ENCODE data around the gene FAM25G.
A peak's percentile ranks its signal among the peaks of the same experiment; 100 is the strongest.
"Not testable (repeated sequence)": the region's sequence is repeated elsewhere in the genome, so short reads cannot be mapped to it uniquely, and the experiment has no call there.

The FAM25G gene

GRCh38 chr10:47491600-47491999 lies at the start of gene FAM25G:
TSS of gene FAM25G (minus strand) at chr10:47491700. CDS start at chr10:47491674, 26 bp downstream.
- not testable (repeated sequence) for DNase-seq

GRCh38 chr10:47536430-47536829 lies 44.9 kb upstream of the FAM25G start:
- DNase-seq = not testable (repeated sequence)

GRCh38 chr10:47523475-47523874 lies 32.0 kb upstream of the FAM25G start, which contains the start of gene AGAP9:
TSS of gene AGAP9 (minus strand) at chr10:47523638. CDS start at chr10:47523526, 112 bp downstream.
- DNase-seq = not testable (repeated sequence)

DNA sequence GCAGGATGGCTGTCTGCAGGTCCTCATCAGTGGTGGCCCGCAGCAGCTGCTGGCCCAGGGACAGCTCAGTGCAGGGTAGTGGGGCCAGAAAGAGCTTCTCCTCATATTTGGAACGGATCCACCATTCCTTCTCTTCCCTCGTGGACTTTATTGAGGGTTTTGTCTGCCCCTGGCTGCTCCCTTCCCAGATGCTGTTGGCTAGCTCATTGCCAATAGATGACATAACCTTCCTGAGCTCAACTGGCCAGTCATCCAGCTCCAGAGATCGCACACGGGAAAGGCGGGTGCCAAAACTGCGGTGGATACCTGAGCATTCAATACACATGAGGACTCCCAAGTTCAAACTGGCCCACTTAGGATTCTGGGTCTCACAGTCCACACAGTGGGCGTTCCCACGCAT lies 10.8 kb upstream of the FAM25G start:
- DNase-seq = not testable (repeated sequence)

GRCh38 chr10:47494226-47494625 lies 2.7 kb upstream of the FAM25G start:
- not testable (repeated sequence) for DNase-seq

DNA sequence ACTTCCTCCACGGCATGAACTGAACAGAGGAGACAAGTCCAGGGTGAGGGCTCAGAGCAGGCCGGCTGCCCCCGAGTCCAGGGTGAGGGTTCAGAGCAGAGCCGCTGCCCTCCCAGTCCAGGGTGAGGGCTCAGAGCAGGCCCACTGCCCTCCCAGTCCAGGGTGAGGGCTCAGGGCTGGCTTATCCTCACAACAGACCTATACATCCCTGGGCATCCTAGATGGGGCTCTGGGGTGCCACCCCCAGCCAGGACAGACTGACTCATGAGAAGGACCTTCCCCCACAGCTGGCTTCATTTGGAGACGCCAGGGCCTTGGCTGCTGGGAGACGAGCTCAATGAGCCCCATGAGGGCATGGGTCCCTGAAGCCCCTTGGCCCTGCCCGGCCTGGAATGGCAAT lies 1.9 kb downstream of the FAM25G start:
- not testable (repeated sequence) for DNase-seq

- DNase-seq = not testable (repeated sequence)
Observed at GRCh38 chr10:47485943-47486342, 5.6 kb downstream of the FAM25G start.

DNA sequence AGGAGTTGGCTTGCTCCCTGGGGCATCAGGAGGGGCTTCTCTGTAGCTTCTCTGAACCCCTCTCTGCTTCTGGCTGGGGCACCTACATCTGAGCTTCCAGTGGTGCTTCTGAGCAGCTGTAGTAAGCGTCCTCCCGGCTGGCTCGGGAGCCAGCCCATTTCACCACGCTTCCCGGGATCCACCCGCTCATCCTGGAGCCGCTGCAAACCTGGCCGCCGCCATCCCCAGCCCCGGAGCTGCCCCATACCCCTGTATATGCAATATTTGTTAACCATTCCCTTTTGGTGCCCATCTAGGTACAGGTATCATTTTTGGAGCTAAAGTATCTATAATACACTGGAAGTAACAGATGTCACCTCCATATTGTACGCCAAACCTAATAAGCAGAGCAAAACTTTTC lies 6.7 kb downstream of the FAM25G start:
- not testable (repeated sequence) for DNase-seq

GRCh38 chr10:47483923-47484322 lies 7.6 kb downstream of the FAM25G start, which contains the start of gene ANXA8:
TSS of gene ANXA8 (minus strand) at chr10:47484115. CDS start at chr10:47483933, 182 bp downstream.
- DNase-seq = not testable (repeated sequence)

- not testable (repeated sequence) for DNase-seq
Observed at GRCh38 chr10:47482367-47482766, 9.1 kb downstream of the FAM25G start.

DNA sequence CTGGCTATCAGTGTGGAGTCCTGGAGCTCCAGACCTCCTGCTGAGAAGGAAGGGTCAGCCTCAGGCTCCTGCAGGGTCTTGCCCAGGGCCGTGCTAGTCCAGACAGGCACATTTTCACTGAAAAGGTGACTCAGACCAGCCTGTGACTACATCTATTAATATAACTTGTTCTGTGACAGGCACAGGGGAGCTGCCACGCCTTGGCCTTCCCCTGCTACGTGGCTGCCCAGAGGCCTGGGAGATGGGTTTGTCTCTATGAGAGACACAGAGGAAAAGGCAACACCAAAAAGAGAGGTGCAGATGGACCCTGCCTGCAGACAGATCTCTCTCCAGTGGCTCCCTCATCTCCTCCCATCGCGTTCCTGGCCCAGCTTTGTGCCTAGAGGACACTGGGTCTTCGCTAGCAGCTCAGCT lies 9.7 kb downstream of the FAM25G start:
- not testable (repeated sequence) for DNase-seq

DNA sequence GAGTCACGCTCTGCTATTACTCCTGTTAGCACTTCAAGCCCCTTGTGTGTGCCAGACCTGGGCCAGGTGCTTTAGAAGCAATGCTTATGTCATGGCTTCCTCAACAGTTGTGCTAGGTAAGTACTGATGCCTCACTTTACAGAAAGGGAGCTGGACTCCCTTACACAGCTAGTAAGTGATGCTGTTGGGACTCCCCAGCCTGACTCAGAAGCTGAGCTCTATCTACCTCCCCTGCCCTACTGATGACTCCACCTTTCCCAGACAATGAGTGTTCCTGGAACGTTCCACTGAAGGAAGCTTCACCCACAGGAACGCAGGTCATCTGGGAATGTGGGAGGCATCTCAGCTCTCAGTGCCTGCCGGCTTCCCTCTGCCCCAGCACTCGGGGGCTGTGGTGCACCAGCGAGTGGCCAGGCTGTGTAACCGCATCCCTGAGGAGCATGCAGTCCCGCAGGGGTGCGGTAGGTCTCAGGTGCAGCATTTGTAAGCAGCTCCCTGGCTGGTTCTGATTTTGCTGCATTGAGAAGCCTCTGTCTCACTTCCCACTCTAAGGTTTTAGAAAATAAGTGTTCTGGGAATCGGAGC lies 10.2 kb downstream of the FAM25G start:
- DNase-seq = peak in 1 of 56 donors; percentile 12

DNA sequence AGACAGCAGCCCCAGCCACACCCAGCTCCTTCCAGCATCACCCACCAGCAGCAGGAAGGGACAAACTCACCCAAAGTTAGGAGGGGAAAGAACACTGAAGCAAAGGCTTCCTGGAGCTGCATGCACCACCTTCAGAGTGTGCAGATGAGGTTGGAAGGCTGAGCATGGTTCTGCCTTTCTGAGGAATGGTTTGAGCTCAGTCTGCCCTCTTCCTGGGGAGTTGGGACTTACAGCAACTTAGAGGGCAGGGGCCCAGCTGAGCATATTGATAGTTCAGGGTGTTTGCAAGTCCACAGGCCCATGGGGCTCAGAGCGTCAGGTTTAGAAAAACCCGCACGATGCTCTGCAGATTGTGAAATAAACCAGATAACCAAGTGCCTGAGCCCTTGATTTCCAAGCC lies 11.4 kb downstream of the FAM25G start:
- not testable (repeated sequence) for DNase-seq

- not testable (repeated sequence) for DNase-seq
Observed at GRCh38 chr10:47478114-47478513, 13.4 kb downstream of the FAM25G start.

GRCh38 chr10:47477078-47477477 lies 14.4 kb downstream of the FAM25G start:
- not testable (repeated sequence) for DNase-seq

GRCh38 chr10:47475101-47475500 lies 16.4 kb downstream of the FAM25G start:
- not testable (repeated sequence) for DNase-seq

DNA sequence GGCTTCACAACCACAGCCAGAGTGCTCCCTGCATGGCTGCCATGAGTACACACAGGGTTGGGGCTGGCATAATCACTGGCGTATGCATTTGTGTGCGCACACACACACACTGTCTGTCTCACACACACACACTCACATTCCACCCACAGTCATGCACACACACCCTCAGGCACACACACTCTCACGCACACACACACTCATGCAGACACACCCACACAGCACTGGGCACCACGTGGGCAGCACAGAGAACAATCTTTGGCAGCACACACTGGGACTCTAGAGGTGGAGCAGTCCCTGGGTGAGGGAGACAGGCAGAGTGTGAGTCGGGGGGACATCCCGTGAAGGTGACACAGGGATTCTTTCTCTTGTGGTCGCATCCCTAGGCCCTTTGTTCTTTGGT lies 18.0 kb downstream of the FAM25G start:
- not testable (repeated sequence) for DNase-seq

DNA sequence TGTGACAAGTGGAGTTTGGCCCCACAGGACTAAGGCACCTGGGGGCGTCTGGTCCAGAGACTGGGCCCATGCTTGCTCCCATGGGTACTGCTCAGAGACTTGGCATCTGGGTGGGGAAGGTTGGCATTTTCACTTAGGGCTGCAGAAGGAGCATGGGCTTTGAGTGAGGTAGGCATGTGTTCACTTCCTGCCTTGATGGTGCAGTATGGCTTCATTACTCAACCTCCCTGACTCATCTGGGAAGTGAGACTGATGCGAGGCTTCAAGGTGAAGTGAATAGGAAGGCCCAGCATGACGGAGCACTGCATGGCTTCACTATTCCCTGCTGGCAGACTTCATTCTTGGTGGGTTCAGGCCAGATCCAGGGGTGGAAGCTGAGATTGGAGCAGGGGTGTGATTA lies 18.9 kb downstream of the FAM25G start:
- not testable (repeated sequence) for DNase-seq

DNA sequence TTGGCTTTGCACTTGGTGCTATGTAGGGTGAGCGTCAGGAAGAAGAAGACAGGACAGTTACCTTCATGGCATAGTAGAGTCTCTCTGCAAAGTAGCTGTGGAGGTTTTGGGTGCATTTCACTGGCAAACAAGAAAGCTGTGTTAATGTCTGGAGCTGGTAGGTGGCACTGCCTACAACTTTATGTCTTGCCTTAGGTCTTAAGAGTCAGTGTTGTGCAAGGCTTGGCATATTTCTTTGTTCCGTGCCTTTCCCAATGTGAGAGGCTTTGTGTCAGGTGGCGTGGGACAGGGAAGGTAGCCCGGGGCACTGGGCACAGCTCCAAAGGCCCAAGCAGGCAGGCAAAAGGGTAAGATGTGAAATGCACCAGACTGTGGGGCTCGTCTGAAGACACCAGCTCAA lies 19.4 kb downstream of the FAM25G start:
- DNase-seq = not testable (repeated sequence)

DNA sequence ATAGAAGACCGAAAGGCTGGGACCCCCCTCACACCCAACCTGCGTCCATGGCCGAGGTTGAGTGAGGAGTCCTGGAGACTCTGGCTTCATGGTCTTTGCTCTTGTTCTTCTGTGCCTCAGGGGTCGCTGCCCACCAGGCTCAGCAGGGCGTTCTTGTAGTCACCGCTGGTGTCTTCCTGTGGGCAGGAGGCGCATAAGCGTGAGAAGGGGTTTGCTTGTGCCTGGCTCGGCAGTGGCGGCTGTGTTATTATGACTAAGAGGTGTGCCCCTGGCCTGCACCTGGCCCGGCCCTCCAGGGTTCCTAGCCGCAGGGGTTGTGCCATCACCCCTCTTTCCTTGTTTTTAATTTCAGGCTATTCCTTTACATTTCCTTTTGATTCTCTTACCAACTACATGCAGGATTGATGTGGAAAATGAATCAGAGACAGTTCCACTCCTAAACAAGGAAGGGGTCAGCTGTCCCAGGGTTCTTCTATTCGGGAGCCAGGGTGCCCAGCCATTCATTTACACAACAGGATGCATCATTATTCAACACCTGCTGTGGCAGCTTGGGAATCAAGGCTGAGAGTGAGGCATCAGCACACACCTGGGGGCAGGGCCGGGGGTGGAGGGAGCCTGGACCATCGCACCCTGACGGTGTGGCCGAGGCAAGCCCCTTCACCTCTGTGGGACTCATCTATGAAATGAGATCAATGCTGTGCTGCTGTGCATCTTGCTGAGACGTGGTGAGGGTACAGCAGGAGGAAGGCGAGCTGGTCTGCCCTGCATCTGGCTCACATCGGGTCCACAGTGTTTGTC lies 22.6 kb downstream of the FAM25G start:
- not testable (repeated sequence) for DNase-seq

DNA sequence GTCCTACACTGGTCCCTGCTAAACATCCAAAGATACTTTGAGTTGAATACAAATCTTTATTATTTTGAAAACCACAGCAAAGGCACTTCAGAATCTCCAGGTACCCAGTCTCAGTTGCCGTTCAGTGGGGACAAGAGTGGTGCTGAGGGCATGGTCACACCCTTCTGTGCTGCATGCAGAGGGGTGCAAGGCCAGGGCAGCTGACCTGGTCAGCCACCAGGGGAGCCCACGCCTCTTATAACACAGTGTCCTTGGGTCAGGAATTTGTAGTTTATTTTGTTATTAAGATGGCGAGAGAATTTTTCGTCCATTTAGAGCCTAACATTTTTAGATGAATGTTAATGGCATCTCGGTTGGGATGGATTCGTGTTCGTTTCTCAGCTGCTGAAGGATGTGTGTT lies 23.5 kb downstream of the FAM25G start:
- not testable (repeated sequence) for DNase-seq

GRCh38 chr10:47467458-47467857 lies 24.0 kb downstream of the FAM25G start:
- not testable (repeated sequence) for DNase-seq

Data from nucleus accumbens (tissue), 56 donors.